ENCODE measurements around the gene ANGPTL2. TPM values are rescaled to one million over a fixed set of nuclear protein-coding genes. Genes with fewer than 3 reads are reported as not detected.

ANGPTL2 gene
- total and polyA plus RNA-seq, 7 donors: 8.9 to 208 (median 15.0) TPM

DNA sequence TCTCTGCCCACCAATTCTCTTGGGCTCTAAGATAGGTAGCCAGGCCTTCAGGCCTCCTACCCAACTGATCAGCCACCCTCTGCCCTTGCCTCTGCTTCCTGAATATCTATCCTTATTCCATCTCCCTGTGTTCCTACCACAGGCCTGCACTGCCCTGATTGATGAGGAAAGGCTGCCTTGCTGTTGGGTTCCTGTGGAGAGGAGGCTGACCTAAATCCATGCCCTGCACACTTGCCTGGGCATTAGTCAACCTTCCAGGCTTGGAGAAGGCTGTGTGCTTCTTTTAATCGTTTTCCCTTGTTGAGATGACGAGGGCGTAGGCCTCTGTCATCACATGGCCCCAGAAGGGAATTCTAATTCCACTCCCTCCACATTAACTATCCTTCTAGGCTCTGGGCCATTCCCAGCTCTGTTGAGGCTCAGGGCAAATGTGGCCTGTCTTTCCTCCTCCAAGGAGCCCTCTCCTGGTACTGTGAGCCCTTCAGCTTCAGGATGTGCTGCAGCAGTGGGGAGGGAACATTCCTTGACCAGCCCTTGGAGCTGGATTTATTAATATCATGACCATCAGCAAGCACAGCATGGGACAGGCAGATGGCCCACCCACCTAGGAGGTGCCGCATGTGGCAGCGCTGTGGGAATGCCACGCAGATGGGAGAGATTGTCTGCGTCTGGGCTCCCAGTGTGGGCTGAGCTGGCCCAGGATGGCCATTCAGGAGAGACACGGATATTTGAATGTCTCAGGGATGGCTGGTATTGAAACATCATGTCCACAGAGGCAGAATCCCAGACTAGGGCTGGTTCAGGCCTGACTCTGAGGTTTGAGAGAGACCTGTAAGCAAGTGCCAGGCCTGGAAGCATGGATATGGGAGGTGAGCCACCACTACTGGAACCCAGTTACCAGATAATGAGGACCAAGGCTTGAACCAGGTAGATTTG lies 40.9 kb downstream of the ANGPTL2 start:
- Histone ChIP-seq H3K9me3 (no peaks in the 10 kb centered on the region), H3K4me1 (peaks cover 9% of the 10 kb centered on the region), H3K27ac (no peak overlapping the region), H3K4me3 (no peak overlapping the region), H3K27me3 (ENCODE audit: insufficient read depth in 3 of 3, low read length in 2 of 3) (no peaks in the 10 kb centered on the region), H3K36me3 (ENCODE audit: insufficient read depth in 1 of 2, low read depth in 1 of 2) (no peaks in the 10 kb centered on the region)
- ATAC-seq (peak in 2 of 4 donors; percentile 14 to 46), DNase-seq (no peak)
- WGBS, 3 donors: 84 to 90% (median 87%) methylated on average over 8 of the region's 8 CpGs
- intact Hi-C loops (cut with DNase I): no loop called here
- TF ChIP-seq, protein P1, sequence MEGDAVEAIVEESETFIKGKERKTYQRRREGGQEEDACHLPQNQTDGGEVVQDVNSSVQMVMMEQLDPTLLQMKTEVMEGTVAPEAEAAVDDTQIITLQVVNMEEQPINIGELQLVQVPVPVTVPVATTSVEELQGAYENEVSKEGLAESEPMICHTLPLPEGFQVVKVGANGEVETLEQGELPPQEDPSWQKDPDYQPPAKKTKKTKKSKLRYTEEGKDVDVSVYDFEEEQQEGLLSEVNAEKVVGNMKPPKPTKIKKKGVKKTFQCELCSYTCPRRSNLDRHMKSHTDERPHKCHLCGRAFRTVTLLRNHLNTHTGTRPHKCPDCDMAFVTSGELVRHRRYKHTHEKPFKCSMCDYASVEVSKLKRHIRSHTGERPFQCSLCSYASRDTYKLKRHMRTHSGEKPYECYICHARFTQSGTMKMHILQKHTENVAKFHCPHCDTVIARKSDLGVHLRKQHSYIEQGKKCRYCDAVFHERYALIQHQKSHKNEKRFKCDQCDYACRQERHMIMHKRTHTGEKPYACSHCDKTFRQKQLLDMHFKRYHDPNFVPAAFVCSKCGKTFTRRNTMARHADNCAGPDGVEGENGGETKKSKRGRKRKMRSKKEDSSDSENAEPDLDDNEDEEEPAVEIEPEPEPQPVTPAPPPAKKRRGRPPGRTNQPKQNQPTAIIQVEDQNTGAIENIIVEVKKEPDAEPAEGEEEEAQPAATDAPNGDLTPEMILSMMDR (IDR thresholded peaks at IDR 0.05): no peak

DNA sequence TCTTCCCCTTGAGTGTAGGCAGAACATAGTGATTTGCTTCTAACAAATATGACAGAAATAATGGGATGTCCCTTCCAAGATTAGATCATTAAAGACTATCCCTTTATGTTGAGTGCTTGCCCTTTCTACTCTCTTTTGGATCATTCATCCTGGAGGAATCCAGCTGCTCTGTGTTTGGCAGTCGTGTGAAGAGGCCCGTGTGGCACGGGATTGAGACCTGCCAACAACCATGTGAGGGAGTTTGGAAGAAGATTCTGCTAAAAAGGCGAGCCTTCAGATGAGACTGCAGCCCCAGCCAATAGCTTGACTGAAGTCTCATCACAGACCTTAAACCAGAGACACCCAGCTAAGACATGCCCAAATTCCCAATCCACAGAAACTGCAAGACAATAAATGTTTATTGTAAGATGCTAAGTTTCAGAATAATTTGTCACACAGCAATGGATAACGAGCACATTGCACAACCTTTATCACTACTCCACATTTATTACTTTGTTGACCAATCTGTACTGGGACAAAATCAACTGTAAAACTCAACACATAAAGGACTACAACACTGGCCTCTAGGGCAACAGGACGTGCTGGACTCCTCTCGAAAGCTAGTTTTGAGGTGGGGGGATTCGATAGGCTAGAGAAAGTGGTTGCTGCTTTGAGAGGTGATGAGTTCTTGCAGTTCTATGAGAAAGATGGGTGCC lies 42.8 kb downstream of the ANGPTL2 start:
- Histone ChIP-seq H3K9me3 (no peaks in the 10 kb centered on the region), H3K36me3 (ENCODE audit: insufficient read depth in 1 of 2, low read depth in 1 of 2) (no peaks in the 10 kb centered on the region), H3K4me1 (peaks cover 15% of the 10 kb centered on the region), H3K27ac (no peak overlapping the region), H3K4me3 (no peak overlapping the region), H3K27me3 (ENCODE audit: insufficient read depth in 3 of 3, low read length in 2 of 3) (no peaks in the 10 kb centered on the region)
- no peak for DNase-seq
- intact Hi-C loops (cut with DNase I): no loop called here
- WGBS, 3 donors: 79 to 85% (median 82%) methylated on average over 8 of the region's 8 CpGs
- TF ChIP-seq, protein P1 (IDR thresholded peaks at IDR 0.05): no peak
- no peak for ATAC-seq

DNA sequence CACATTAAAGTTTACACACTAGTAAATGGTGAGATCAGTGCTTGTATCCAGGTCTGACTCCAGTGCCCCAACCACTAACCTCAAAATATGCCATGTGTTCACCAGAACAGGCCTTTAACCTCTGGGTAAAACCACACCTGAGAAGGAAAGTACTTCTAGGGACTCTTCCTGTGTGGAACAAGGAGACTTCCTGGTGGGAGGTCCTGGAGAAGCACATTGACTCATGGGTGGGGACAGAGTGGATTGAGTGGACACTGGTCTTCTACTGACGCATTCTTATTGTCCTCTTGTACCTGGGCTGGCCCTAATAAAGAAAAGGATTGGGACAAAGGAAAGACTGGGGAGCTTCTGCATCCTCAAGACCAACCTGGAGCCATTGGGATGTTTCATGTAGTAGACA lies 43.4 kb downstream of the ANGPTL2 start:
- no peak overlapping the region for H3K27ac ChIP-seq
- H3K4me3 ChIP-seq: no peak overlapping the region
- H3K4me1 ChIP-seq: peaks cover 20% of the 10 kb centered on the region
- no peak for DNase-seq
- TF ChIP-seq, protein P1 (IDR thresholded peaks at IDR 0.05): no peak
- 90 to 100% (median 90%) methylated on average over 1 of the region's 1 CpG for WGBS, 3 donors
- no peak for ATAC-seq
- H3K27me3 ChIP-seq (ENCODE audit: insufficient read depth in 3 of 3, low read length in 2 of 3): no peaks in the 10 kb centered on the region
- no peaks in the 10 kb centered on the region for H3K36me3 ChIP-seq (ENCODE audit: insufficient read depth in 1 of 2, low read depth in 1 of 2)
- no peaks in the 10 kb centered on the region for H3K9me3 ChIP-seq
- intact Hi-C loops (cut with DNase I): no loop called here

DNA sequence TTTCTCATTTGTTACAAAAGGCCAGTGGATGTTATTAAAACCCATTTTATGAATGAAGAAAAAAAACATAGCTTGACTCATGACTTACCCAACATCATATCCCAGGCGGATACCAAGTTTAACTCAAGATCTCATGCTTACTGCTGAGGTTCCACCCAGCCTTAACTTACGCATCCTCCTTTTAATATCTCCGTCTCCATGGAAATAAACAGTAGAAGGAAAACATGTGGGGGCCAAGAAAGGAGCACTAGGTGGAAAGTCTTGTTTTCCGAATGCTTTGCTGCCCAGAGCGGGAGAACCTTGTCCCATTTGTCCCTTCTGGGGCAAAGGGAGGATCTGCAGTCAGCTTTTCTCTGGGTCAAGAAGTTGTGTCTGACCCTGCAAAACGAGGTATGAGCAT lies 44.1 kb downstream of the ANGPTL2 start:
- intact Hi-C loops (cut with DNase I): no loop called here
- no peak overlapping the region for H3K27ac ChIP-seq
- TF ChIP-seq, protein P1 (IDR thresholded peaks at IDR 0.05): no peak
- DNase-seq: no peak
- no peak overlapping the region for H3K4me3 ChIP-seq
- H3K4me1 ChIP-seq: peaks cover 16% of the 10 kb centered on the region
- no peaks in the 10 kb centered on the region for H3K9me3 ChIP-seq
- WGBS, 3 donors: 80 to 86% (median 83%) methylated on average over 6 of the region's 6 CpGs
- H3K27me3 ChIP-seq (ENCODE audit: insufficient read depth in 3 of 3, low read length in 2 of 3): no peaks in the 10 kb centered on the region
- H3K36me3 ChIP-seq (ENCODE audit: insufficient read depth in 1 of 2, low read depth in 1 of 2): no peaks in the 10 kb centered on the region
- ATAC-seq: no peak

All from psoas muscle (tissue), 8 donors.